ENCODE data around the gene ZNF516.

ZNF516 gene

DNA sequence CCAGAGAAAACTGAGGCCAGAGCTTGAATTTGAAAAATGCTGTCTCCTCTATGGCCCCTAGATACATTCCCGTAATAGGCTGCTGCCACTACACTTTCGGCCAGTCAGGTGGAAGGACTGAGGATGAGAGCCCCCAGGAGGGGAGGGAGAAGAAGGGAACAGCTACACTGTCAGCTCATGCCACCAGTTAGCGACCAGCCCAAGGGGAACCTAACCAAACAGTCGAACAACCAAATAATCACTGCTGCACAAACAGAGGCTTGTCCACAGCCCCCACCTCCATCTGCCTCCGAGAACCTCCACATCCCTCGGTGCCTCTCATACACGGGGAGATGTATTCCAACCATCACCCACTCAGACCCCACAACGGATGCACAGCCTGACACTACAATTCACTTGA, 7.3 kb downstream of the ZNF516 start:
- TF ChIP-seq USF1 (IDR thresholded peaks at IDR 0.05) (no peak), TAF1 (IDR thresholded peaks at IDR 0.05; ENCODE audit: low read depth) (no peak), FOXM1 (IDR thresholded peaks at IDR 0.05; ENCODE audit: borderline replicate concordance, low read depth) (no peak), YY1 (IDR thresholded peaks at IDR 0.05; ENCODE audit: low read depth) (no peak), NFIC (IDR thresholded peaks at IDR 0.05) (no peak), EP300 (IDR thresholded peaks at IDR 0.05; ENCODE audit: borderline replicate concordance) (no peak), TCF12 (IDR thresholded peaks at IDR 0.05; ENCODE audit: low read depth) (no peak), CEBPB (IDR thresholded peaks at IDR 0.05) (no peak), RAD21 (IDR thresholded peaks at IDR 0.05; ENCODE audit: low read depth) (no peak), CREB1 (IDR thresholded peaks at IDR 0.05; ENCODE audit: low read depth) (no peak)

GRCh38 chr18:76487070-76487469, 8.0 kb downstream of the ZNF516 start:
- no peak for TF ChIP-seq ZBTB7A (IDR thresholded peaks at IDR 0.05; ENCODE audit: low read depth)
- TF ChIP-seq FOXM1 (IDR thresholded peaks at IDR 0.05; ENCODE audit: borderline replicate concordance, low read depth): no peak
- TF ChIP-seq RAD21 (IDR thresholded peaks at IDR 0.05; ENCODE audit: low read depth): no peak
- TF ChIP-seq YY1 (IDR thresholded peaks at IDR 0.05; ENCODE audit: low read depth): no peak
- TF ChIP-seq TEAD4 (IDR thresholded peaks at IDR 0.05): no peak
- no peak for TF ChIP-seq TAF1 (IDR thresholded peaks at IDR 0.05; ENCODE audit: low read depth)
- no peak for TF ChIP-seq NFIC (IDR thresholded peaks at IDR 0.05)
- no peak for TF ChIP-seq CEBPB (IDR thresholded peaks at IDR 0.05)
- no peak for TF ChIP-seq CREB1 (IDR thresholded peaks at IDR 0.05; ENCODE audit: low read depth)
- TF ChIP-seq EP300 (IDR thresholded peaks at IDR 0.05; ENCODE audit: borderline replicate concordance): no peak
- no peak for TF ChIP-seq MAX (IDR thresholded peaks at IDR 0.05)
- TF ChIP-seq REST (IDR thresholded peaks at IDR 0.05; ENCODE audit: low read depth): no peak
- no peak for TF ChIP-seq USF1 (IDR thresholded peaks at IDR 0.05)

DNA sequence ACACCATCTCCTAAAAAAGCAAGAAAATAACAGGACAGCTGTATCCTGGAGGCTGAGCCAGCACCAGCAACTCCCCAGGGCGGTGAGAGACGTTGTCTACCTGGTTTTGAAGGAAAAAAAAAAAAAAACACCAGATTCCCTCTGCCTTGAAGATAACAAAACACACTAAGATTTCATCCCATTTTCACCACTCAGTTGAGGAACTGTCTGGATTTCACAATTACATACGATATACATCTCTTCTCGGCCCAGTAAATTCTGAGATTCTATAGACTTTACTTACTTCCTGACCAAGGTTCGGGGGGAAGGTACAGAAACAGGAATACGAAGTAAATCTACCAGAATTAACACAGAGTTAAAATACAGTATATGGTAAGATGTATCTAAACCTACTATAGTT, 8.5 kb downstream of the ZNF516 start:
- no peak for TF ChIP-seq YY1 (IDR thresholded peaks at IDR 0.05; ENCODE audit: low read depth)
- TF ChIP-seq CEBPB (IDR thresholded peaks at IDR 0.05): no peak
- TF ChIP-seq FOXM1 (IDR thresholded peaks at IDR 0.05; ENCODE audit: borderline replicate concordance, low read depth): no peak
- TF ChIP-seq EGR1 (IDR thresholded peaks at IDR 0.05): no peak
- no peak for TF ChIP-seq TEAD4 (IDR thresholded peaks at IDR 0.05)
- no peak for TF ChIP-seq EP300 (IDR thresholded peaks at IDR 0.05; ENCODE audit: borderline replicate concordance)
- TF ChIP-seq TCF12 (IDR thresholded peaks at IDR 0.05; ENCODE audit: low read depth): no peak
- no peak for TF ChIP-seq REST (IDR thresholded peaks at IDR 0.05; ENCODE audit: low read depth)
- TF ChIP-seq TAF1 (IDR thresholded peaks at IDR 0.05; ENCODE audit: low read depth): no peak
- TF ChIP-seq ZBTB7A (IDR thresholded peaks at IDR 0.05; ENCODE audit: low read depth): no peak
- no peak for TF ChIP-seq MAX (IDR thresholded peaks at IDR 0.05)

DNA sequence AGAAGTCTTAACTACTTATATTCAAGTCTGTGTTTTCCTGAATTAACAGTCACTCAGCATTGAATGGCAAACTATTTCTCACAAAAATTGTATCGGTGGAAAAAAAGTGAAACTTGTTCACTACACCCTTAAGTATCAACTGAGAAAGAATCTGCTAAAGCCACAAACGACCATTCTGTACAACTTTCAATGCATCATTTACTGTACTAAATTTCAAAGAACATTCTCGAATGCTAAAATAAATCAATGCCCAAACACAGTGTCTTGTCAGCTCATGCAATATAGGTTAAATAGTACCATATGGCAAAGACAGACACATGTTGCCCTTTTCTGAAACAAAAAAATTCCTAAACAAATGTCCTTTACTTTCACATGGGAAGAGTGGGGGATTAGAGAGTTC, 9.0 kb downstream of the ZNF516 start:
- TF ChIP-seq TCF12 (IDR thresholded peaks at IDR 0.05; ENCODE audit: low read depth) (no peak), RAD21 (IDR thresholded peaks at IDR 0.05; ENCODE audit: low read depth) (no peak), REST (IDR thresholded peaks at IDR 0.05; ENCODE audit: low read depth) (no peak), CREB1 (IDR thresholded peaks at IDR 0.05; ENCODE audit: low read depth) (no peak), EP300 (IDR thresholded peaks at IDR 0.05; ENCODE audit: borderline replicate concordance) (no peak), TEAD4 (IDR thresholded peaks at IDR 0.05) (no peak), EGR1 (IDR thresholded peaks at IDR 0.05) (no peak), USF1 (IDR thresholded peaks at IDR 0.05) (no peak), TAF1 (IDR thresholded peaks at IDR 0.05; ENCODE audit: low read depth) (no peak), MAX (IDR thresholded peaks at IDR 0.05) (no peak), CEBPB (IDR thresholded peaks at IDR 0.05) (no peak), NFIC (IDR thresholded peaks at IDR 0.05) (no peak), FOXM1 (IDR thresholded peaks at IDR 0.05; ENCODE audit: borderline replicate concordance, low read depth) (no peak), ZBTB7A (IDR thresholded peaks at IDR 0.05; ENCODE audit: low read depth) (no peak), YY1 (IDR thresholded peaks at IDR 0.05; ENCODE audit: low read depth) (no peak)
